ENCODE measurements around the gene UMOD.

Gene UMOD

GRCh38 chr16:20398603-20399002 is 46.1 kb upstream of the UMOD start:
- H4K20me1 ChIP-seq (ENCODE audit: insufficient read depth, low read length): no peaks in the 10 kb centered on the region
- H3K4me2 ChIP-seq (ENCODE audit: low read length): no peak overlapping the region
- H3K4me1 ChIP-seq (ENCODE audit: low read length): no peaks in the 10 kb centered on the region
- no peaks in the 10 kb centered on the region for H3K9me3 ChIP-seq (ENCODE audit: insufficient read depth, low read length)
- no peak overlapping the region for H3K4me3 ChIP-seq (ENCODE audit: low read length)
- H2AFZ ChIP-seq (ENCODE audit: low read depth, low read length): no peak overlapping the region
- no peak overlapping the region for H3K9ac ChIP-seq (ENCODE audit: low read length)
- H3K27me3 ChIP-seq (ENCODE audit: low read depth, low read length): no peaks in the 10 kb centered on the region
- no peak overlapping the region for H3K27ac ChIP-seq (ENCODE audit: low read length)
- H3K36me3 ChIP-seq (replicated peaks; ENCODE audit: low read depth, low read length): no peaks in the 10 kb centered on the region
- TF ChIP-seq EZH2phosphoT487 (IDR thresholded peaks at IDR 0.05; ENCODE audit: low read depth) (no peak), CTCF (IDR thresholded peaks at IDR 0.05; ENCODE audit: low read depth, low read length) (no peak)
- no peaks in the 10 kb centered on the region for H3K79me2 ChIP-seq (ENCODE audit: low read length)

GRCh38 chr16:20397468-20398074 is 45.1 kb upstream of the UMOD start:
- TF ChIP-seq EZH2phosphoT487 (IDR thresholded peaks at IDR 0.05; ENCODE audit: low read depth) (no peak), CTCF (IDR thresholded peaks at IDR 0.05; ENCODE audit: low read depth, low read length) (no peak)
- no peaks in the 10 kb centered on the region for H3K4me1 ChIP-seq (ENCODE audit: low read length)
- H3K9me3 ChIP-seq (ENCODE audit: insufficient read depth, low read length): no peaks in the 10 kb centered on the region
- no peak overlapping the region for H3K4me2 ChIP-seq (ENCODE audit: low read length)
- H3K9ac ChIP-seq (ENCODE audit: low read length): no peak overlapping the region
- no peaks in the 10 kb centered on the region for H4K20me1 ChIP-seq (ENCODE audit: insufficient read depth, low read length)
- no peak overlapping the region for H3K27ac ChIP-seq (ENCODE audit: low read length)
- H3K36me3 ChIP-seq (replicated peaks; ENCODE audit: low read depth, low read length): no peaks in the 10 kb centered on the region
- no peak overlapping the region for H3K4me3 ChIP-seq (ENCODE audit: low read length)
- H3K27me3 ChIP-seq (ENCODE audit: low read depth, low read length): no peaks in the 10 kb centered on the region
- H2AFZ ChIP-seq (ENCODE audit: low read depth, low read length): no peak overlapping the region
- no peaks in the 10 kb centered on the region for H3K79me2 ChIP-seq (ENCODE audit: low read length)

GRCh38 chr16:20396846-20397467 is 44.4 kb upstream of the UMOD start:
- no peak overlapping the region for H3K9ac ChIP-seq (ENCODE audit: low read length)
- H3K9me3 ChIP-seq (ENCODE audit: insufficient read depth, low read length): no peaks in the 10 kb centered on the region
- H3K4me3 ChIP-seq (ENCODE audit: low read length): no peak overlapping the region
- H3K4me2 ChIP-seq (ENCODE audit: low read length): no peak overlapping the region
- no peaks in the 10 kb centered on the region for H3K27me3 ChIP-seq (ENCODE audit: low read depth, low read length)
- no peaks in the 10 kb centered on the region for H4K20me1 ChIP-seq (ENCODE audit: insufficient read depth, low read length)
- H2AFZ ChIP-seq (ENCODE audit: low read depth, low read length): no peak overlapping the region
- H3K27ac ChIP-seq (ENCODE audit: low read length): no peak overlapping the region
- TF ChIP-seq CTCF (IDR thresholded peaks at IDR 0.05; ENCODE audit: low read depth, low read length) (no peak), EZH2phosphoT487 (IDR thresholded peaks at IDR 0.05; ENCODE audit: low read depth) (no peak)
- H3K36me3 ChIP-seq (replicated peaks; ENCODE audit: low read depth, low read length): no peaks in the 10 kb centered on the region
- H3K79me2 ChIP-seq (ENCODE audit: low read length): no peaks in the 10 kb centered on the region
- no peaks in the 10 kb centered on the region for H3K4me1 ChIP-seq (ENCODE audit: low read length)

- no peak for TF ChIP-seq EZH2phosphoT487 (IDR thresholded peaks at IDR 0.05; ENCODE audit: low read depth)
- no peak for TF ChIP-seq CTCF (IDR thresholded peaks at IDR 0.05; ENCODE audit: low read depth, low read length)
- Histone ChIP-seq H3K4me3 (ENCODE audit: low read length) (no peak overlapping the region), H3K4me1 (ENCODE audit: low read length) (no peaks in the 10 kb centered on the region), H3K9ac (ENCODE audit: low read length) (no peak overlapping the region), H3K36me3 (replicated peaks; ENCODE audit: low read depth, low read length) (no peaks in the 10 kb centered on the region), H3K4me2 (ENCODE audit: low read length) (no peak overlapping the region), H2AFZ (ENCODE audit: low read depth, low read length) (no peak overlapping the region), H3K79me2 (ENCODE audit: low read length) (no peaks in the 10 kb centered on the region), H3K27me3 (ENCODE audit: low read depth, low read length) (no peaks in the 10 kb centered on the region), H4K20me1 (ENCODE audit: insufficient read depth, low read length) (no peaks in the 10 kb centered on the region), H3K9me3 (ENCODE audit: insufficient read depth, low read length) (no peaks in the 10 kb centered on the region), H3K27ac (ENCODE audit: low read length) (no peak overlapping the region)
These were observed 43.4 kb upstream of the UMOD start for GRCh38 chr16:20395946-20396345.
